COLO668 (cell line): ENCODE data around the gene C16orf95.

ENCODE experiments used
- DNase-seq: peaks from one replicate; lab custom pipeline; 2025; ENCODE audit not compliant: unreplicated experiment; lab: John Stamatoyannopoulos, UW

C16orf95 gene

DNA sequence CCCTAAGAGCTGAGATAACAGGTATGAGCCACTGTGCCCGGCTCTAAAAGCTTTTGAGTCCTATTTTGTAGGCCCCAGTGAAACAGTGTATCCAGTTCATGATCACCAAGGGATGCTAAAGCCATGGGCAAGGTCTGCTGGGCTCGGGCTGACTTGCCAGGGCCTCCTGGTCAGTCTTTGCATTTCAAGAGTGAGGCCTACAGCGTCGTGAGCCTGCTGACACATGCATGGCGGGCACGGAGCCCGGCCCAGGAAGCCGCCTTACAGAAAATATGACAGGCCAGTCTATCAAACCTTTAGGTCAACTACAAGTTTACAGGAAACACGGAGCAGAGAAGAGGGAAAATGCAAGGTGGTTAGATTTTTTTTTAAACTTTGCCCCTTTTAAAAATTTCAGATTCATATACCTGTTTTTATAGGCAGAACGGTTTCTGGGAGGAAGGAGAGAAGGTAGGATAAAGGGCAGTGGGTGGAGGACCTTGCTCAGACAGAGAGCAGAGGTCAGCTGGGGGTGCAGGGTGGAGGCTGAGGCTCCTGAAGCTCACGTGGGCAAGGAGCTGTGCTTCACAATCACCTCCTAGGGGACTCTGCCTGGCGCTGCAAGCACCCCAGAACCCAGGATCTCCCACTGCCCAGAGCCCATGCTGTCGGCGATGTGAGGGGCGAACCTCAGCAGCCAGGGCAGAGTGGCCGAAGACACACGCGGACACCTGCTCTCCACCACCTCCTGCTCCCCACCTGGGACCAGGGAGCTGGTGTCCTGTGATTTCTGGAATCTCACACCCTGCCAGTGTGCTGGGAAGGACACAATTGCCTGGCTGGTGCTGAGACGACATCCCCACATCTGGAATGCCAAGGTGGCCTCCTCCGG is 21.3 kb downstream of the C16orf95 start:
- no peak for DNase-seq

DNA sequence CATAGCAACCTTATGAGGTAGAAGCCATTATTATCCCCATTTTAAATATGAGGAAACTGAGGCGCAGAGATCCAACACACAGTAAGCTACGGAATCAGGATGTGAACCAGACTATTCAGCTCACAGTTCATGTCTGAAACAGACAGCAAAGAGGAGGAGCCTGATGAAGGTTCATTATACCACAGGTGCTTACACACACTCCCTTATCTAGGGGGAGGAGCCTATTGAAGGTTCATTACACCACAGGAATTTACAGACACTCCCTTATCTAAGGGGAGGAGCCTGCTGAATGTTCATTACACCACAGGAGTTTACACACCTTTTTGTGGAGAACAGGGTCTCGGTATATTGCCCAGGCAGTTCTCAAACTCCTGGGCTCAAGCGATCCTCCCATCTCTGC is 21.9 kb downstream of the C16orf95 start:
- DNase-seq, result no peak

DNA sequence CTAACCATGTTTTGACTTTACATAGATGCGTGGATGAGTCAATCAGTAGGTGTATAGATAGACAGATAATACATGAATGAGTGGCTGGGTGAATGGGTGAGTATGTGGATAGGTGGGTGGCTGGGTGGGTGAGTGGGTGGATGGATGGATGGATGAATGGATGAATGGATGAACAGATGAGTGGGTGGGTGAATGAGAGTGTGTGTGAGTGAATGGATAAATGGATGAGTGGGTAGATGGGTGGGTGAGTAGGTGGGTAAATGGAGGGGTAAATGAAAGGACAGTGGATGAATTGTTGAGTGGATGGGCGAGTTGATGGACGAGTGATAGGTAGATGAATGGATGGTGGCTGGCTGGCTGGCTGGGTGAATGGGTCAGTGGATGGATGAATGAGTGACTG is 23.2 kb downstream of the C16orf95 start:
- DNase-seq, result no peak

- no peak for DNase-seq
These were observed 25.2 kb downstream of the C16orf95 start for GRCh38 chr16:87291944-87292343.

DNA sequence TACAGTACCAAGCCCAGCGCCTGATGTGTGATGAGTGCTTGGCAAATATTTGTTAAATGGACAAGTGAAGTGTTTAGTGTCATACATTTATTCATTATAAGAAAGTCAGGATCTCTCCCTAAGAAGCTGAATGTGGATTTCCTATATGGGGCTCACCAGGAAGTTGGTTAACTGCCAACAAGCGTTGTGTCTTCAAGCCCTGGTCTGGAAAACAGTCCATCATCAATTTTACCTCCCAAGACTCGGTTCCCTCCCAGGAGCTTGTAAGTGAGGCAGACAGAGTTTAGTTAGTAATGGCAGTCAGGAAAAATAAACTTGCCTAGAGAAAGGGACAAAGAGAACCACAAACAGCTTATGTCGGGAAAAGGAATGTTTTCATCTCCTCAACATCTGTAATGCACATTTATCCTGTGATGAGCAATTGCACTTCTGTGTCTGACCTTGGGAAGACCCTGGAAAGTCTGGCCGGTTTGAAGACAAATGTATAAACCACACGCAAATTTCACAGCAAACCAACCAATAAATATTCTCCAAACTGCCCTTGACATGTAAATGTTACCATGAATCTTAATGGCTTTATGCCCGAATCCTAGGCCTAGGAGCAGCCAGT is 28.3 kb downstream of the C16orf95 start:
- DNase-seq, result peak; percentile 4

GRCh38 chr16:87286839-87287626 is 30.2 kb downstream of the C16orf95 start:
- no peak for DNase-seq

GRCh38 chr16:87284183-87284582 is 33.0 kb downstream of the C16orf95 start:
- DNase-seq, result no peak

DNA sequence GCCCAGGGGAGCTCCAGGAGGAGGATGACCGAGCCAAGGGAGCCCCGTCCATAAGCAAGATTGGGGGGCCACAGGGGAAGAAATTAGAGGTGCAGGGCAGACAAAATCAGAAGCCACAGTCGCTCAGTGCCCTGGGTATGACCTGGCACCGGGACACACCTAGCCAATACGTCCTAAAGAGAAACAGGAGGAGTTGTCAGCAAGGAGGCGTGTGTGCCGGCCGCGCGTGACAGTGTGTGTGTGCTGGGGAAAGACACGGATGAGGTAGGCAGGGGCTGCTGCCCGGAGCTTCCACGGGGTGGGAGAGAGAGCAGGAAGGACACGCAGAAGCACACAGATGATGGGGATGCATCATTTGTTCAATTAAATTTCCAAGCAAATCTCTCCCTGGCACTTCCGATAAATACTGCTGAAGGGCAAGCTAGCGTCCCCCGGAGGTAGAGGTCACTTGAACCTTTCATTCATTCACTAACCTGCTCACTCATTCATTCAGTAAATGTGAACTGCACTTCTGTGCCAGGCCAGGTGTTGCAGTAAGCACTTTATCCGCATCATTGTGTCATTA is 38.0 kb downstream of the C16orf95 start:
- no peak for DNase-seq

GRCh38 chr16:87278191-87279093 is 38.8 kb downstream of the C16orf95 start:
- DNase-seq, result peak; percentile 39

DNA sequence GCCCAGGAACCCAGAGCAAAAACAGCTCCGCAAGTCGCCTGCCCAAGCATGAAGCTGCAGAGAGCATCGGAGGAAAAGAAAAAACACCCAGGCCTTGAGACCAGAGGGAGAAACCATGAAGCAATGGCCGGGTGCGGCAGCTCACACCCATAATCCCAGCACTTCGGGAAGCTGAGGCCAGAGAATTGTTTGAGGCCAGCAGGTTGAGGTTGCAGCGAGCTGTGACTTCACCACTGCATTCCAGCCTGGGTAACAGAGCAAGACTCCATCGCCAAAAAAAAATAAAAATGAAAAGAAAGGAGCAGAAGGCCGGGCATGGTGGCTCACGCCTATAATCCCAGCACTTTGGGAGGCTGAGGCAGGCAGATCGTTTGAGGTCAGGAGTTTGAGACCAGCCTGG is 40.3 kb downstream of the C16orf95 start:
- DNase-seq, result no peak

DNA sequence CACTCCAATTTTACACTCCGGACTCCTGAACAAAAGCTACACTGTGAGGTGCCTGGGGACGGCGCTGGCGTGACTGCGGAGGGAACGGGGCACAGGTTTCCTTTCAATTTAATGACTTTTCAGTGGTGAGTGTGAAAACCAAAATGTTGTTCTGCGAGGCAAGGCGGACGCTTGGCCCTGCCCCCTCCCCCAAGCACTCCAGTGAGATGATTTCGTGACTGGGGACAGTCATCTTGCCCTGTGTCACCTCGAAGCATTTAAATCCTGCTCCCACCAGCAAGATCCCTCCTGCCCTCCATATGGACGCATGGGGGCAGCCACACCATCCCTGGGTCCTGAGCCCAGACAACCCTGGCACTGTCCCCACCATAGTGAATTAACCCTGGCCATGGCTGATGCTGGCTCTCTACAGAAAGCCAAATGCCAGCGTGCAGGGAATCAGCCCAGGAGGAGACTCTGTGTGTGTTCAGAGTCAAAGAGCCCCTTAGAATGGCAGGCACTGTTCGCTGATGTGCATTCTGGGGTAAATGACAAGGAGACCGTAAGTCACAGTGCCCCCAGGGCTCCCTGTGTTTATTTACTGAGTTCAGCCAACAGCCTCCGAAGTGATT is 41.0 kb downstream of the C16orf95 start:
- DNase-seq, result no peak

DNA sequence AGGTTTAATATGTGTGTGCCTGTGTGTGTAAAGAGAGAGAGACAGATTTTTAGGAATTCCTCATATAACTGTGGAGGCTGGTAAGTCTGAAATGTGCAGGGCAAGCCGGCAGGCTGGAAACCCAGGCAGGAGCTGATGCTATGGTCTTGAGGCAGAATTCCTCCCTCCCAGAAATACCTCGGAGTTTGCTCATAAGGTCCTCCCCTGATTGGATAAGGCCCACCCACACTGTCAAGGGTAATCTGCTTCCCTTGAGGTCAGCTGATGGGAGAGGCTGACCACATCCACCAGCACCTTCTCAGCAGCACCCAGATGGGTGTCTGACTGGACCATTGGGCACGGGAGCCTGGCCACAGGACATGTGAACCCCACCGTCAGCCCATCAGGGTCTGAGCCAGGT is 42.4 kb downstream of the C16orf95 start:
- DNase-seq, result no peak

GRCh38 chr16:87273471-87274030 is 43.6 kb downstream of the C16orf95 start:
- no peak for DNase-seq

- no peak for DNase-seq
These were observed 45.9 kb downstream of the C16orf95 start for GRCh38 chr16:87271256-87271655.

DNA sequence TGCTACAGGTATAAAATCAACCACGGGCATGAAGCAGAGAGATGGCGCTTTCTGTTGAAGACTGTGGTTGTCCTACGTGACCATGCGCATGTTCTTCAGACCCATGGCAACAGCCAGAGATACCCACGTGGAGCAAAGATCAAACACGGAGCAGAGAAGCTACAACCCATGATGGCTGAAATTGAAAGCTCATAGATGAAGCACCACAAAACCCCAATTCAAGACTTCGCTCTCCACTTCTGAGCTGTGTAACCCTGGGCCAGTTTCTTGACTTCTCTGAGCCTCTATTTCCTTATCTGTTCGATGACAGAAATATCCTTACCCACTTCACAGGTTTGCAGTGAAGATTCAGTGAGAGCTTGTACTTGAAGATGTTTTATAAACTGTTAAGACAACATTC is 49.6 kb downstream of the C16orf95 start:
- DNase-seq, result no peak

- DNase-seq, result no peak
These were observed 50.3 kb downstream of the C16orf95 start for GRCh38 chr16:87266846-87267245.

- DNase-seq, result no peak
These were observed 51.9 kb downstream of the C16orf95 start for GRCh38 chr16:87265261-87265660.

DNA sequence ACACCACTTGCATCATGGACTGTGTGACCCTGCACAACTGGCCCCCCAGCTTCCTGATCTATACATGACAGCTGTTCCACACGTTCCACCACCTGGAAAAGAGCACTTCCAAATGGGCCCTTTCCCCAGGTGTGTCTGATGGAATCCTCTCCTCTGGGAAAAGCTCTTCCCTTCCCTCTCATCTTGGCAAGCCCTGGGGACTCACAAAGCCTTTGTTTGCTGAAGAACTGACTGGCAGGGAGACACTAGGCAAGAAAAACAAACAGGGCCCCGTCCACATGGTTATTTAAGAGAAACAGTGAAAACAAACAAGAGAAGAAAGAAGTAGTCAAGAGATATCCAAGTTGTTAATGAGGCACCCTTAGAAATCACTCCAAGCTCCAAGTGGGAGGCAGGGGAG is 52.6 kb downstream of the C16orf95 start:
- no peak for DNase-seq

DNA sequence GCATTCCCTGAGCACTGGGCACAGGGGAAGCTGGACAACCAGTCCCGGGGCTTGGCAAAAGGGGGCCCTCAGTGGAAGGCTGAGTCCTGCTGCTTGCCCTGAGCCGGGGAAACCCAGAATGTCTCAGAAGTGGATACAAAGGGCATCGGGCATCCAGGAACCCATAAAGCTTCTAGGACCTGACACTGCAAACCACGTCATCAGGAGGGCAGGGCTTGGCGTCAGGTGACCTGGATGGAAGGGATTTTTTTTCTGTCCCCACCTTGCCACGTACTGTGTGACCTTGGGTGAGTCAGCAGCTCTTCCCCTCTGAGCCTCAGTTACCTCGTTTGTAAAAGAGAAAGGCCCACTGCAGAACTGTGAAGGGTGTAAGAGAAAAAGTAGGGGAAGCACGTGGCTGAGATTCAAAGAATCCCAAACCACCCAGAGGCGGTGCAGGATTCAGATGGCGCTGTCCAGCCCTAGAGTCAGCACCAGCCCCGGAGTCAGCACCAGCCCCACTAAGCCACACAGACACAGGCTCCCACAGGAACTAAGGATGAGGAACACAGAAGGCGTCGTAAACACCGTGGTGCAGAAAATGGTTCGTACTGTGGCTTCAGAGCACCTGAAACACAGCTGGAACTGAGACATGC is 53.7 kb downstream of the C16orf95 start:
- no peak for DNase-seq
